GM20000 (cell line): Measurements from ENCODE around the gene SHANK3.

Source experiments
- DNase-seq: peaks from one replicate; pipeline ENCODE4 v3.0.0; 2012; ENCODE audit warnings: low spot score
- TF ChIP-seq, protein P1 (sequence below): IDR thresholded peaks from 2 replicates; pipeline ENCODE4 v1.5.1; 2012; ENCODE audit warnings: mild to moderate bottlenecking, control low read depth; ENCODE audit errors: extremely low read depth, missing control alignments

SHANK3 gene

DNA sequence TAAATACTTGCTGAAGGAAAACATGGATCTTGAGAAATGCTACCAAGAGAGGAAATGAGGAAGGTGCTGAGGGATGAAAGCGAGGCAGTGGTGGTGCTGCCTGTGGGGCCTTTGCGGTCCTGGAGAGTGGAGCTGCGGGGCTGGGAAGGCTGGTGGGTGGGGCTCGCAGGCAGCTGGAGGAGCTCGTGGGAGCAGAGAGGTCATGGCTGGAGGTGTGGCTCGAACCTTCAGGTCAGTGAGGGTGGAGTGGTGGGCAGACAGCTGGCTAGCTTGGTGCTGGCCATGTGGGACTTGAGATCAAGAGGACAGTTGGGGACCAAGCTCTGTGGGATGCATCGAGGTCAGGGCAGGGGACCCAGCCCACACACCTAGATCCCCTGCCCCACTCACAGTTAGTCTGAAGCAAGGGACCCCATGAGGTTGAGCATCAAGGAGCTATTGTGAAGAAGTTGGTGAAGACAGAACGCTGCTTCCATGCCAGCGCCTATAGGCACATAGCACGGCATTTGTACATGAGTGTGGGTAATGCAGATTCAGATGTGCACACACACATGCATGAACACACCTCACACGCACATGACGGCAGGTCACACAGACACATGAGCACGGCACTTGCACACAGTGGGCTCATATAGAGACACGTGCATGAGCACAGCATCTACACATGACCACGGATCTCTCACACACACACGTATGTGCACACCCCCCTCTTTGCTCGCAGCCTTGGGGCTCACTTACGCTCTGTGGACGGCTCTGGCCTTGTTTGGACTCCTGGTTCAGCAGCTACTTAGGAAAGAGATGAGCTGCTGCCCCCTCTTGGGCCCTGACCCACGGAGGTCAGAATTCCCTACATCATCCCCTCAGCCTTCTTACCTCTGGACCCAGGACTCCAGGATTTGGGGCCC is 30.4 kb downstream of the SHANK3 start:
- no peak for DNase-seq

DNA sequence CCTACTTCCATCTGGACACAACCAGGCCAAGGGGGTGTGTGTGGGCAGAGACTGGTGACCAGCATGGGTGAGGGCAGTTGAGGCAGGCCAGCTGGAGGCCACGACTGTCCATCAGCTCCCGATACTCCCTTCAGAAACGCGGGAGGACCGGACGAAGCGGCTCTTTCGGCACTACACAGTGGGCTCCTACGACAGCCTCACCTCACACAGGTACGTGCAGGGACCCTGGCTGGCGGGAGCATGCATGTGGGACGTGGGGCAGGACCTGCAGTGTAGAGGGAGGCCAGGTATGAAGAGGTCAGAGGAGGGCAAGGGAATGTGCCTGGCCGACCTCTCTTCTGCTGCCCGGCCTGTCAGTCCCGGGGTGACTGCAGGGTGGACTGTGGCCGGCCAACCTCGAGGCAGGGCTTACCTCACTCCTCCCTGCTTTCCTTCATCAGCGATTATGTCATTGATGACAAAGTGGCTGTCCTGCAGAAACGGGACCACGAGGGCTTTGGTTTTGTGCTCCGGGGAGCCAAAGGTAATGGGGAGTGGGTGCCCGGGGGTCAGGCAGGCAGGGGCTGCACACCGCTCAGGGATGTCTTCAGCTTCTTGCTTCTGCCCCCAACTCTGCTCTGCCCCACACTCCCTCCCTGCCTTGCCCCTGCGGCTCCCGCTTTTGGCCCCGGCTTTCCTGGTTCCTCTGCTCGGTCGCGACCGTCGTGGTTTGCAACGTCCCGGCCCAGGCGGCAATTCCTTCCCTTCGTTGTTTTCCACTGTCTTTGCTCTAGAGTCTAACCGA is 31.3 kb downstream of the SHANK3 start:
- no peak for DNase-seq
- TF ChIP-seq, protein P1, sequence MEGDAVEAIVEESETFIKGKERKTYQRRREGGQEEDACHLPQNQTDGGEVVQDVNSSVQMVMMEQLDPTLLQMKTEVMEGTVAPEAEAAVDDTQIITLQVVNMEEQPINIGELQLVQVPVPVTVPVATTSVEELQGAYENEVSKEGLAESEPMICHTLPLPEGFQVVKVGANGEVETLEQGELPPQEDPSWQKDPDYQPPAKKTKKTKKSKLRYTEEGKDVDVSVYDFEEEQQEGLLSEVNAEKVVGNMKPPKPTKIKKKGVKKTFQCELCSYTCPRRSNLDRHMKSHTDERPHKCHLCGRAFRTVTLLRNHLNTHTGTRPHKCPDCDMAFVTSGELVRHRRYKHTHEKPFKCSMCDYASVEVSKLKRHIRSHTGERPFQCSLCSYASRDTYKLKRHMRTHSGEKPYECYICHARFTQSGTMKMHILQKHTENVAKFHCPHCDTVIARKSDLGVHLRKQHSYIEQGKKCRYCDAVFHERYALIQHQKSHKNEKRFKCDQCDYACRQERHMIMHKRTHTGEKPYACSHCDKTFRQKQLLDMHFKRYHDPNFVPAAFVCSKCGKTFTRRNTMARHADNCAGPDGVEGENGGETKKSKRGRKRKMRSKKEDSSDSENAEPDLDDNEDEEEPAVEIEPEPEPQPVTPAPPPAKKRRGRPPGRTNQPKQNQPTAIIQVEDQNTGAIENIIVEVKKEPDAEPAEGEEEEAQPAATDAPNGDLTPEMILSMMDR = no peak

More for the DNA sequence above, 30.4 kb downstream of the SHANK3 start:
- TF ChIP-seq, protein P1 = no peak

DNA sequence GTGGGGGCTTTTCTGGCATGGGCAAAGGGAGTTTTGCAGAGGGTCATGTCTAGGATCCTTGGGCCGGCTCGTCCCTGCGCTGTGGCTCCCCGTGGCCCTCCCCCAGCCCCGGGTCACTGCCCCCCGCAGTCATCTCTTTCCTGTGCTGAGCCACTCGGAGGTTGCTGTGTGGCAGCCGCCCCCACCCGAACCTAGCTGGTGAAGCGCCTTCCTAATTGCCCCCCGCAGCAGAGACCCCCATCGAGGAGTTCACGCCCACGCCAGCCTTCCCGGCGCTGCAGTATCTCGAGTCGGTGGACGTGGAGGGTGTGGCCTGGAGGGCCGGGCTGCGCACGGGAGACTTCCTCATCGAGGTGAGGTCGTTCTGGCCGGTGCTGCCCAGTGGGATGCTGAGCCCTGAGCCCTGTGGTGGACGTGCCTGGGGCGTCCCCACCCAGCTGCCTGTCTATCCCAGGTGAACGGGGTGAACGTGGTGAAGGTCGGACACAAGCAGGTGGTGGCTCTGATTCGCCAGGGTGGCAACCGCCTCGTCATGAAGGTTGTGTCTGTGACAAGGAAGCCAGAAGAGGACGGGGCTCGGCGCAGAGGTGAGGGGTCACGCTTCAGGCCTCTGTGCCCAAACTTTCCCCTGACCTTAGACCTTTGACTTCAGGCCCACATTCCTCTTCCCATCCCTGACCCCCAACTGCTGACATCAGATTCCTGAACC is 32.0 kb downstream of the SHANK3 start:
- TF ChIP-seq, protein P1 = no peak
- no peak for DNase-seq

DNA sequence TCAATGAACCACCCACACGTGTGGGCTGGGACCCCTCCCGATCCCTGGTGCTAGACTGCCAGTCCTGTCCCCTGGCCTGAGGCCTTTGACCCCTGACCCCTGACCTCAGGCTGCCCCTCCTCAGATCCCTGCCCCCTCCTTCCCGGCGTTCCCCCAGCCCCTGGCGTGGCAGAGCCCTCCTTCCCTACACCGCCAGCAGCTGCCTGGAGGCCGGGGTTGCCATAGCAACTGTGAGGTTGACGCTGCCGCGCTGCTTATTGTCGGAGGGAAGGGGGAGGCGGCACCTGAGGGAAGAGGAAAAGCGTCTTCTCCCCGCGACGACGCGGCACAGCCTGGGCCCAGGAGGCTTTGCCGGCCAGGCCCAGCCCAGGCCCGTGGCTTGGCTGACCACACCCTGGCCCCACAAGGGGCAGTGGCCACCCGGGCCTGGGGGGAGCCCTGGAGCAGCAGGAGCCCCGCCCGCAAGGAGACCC is 32.6 kb downstream of the SHANK3 start:
- TF ChIP-seq, protein P1 = no peak
- DNase-seq = no peak

DNA sequence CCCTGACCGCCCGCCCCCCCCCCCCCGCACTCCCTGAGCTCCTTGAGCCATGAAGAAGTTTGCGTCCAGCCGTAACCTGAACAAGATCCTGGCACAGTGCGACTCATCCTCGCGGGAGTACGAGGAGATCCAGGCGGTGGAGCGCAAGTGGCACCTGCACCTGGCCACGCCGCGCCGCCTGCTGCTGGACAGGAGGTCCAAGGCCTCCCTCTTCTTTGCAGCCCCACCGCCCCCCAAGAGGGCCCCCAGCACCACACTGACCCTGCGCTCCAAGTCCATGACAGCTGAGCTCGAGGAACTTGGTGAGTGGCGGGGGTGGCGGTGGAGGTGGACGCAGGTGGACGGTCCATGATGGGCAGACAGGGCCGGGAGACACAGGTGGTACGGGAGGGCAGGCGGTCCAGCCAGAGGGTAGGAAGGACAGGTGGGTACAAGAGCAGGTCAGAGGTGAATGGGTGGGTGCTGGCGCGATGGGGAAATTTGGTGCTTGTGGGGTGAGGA is 33.3 kb downstream of the SHANK3 start:
- TF ChIP-seq, protein P1 = no peak
- DNase-seq = no peak

DNA sequence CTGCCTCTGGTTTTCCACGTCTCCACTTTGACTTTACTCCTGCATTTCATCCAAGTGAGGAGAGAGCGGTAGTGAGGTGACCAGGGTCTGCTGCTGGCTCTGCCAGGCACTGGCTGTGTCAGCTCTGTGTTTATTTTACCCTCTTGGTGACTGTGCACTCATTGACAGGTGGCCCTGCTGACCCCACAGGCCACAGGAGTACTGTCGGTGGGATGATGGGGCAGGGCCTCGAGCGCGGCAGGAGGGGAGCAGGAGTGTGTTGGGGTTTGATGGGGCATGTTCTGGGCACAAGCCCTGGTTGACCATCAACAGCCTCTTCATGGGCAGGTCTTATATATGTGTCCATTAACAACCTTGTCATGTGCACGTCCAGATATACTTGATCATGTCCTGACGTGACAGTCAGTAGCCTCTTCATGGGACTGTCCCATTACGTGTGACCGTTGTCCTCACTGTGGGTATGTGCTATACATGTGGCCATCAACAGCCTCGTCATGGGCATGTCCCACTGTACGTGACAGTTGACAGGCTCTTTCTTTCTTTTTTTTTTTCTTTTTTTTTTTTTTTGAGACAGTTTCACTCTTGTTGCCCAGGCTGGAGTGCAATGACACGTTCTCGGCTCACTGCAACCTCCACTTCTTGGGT is 34.0 kb downstream of the SHANK3 start:
- no peak for DNase-seq
- TF ChIP-seq, protein P1 = no peak
